ENCODE measurements around the gene RAD23B.

DNA sequence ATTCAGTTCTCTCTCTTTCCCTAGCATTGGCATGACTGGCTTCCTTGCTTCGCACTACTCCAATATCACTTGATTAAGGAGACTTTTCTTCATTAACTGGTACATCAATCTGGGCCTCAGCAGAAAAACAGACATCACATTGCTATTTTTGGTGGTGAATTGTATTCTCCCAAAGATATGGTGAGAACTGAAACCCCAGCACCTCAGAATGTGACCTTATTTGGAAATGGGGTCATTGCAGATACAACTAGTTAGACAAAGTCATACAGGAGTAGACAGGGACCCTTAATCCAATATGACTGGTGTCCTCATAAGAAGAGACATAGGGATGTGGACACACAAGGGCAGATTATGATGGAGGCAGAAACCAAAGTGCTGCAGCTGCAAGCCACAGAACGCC is 7.5 kb upstream of the RAD23B start:
- TF ChIP-seq, protein P1, sequence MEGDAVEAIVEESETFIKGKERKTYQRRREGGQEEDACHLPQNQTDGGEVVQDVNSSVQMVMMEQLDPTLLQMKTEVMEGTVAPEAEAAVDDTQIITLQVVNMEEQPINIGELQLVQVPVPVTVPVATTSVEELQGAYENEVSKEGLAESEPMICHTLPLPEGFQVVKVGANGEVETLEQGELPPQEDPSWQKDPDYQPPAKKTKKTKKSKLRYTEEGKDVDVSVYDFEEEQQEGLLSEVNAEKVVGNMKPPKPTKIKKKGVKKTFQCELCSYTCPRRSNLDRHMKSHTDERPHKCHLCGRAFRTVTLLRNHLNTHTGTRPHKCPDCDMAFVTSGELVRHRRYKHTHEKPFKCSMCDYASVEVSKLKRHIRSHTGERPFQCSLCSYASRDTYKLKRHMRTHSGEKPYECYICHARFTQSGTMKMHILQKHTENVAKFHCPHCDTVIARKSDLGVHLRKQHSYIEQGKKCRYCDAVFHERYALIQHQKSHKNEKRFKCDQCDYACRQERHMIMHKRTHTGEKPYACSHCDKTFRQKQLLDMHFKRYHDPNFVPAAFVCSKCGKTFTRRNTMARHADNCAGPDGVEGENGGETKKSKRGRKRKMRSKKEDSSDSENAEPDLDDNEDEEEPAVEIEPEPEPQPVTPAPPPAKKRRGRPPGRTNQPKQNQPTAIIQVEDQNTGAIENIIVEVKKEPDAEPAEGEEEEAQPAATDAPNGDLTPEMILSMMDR (IDR thresholded peaks at IDR 0.05): no peak
- TF ChIP-seq POLR2A (IDR thresholded peaks at IDR 0.05): no peak

All from esophagus squamous epithelium (tissue), 4 donors.